Smooth muscle cell (in vitro differentiated cells): ENCODE data around the gene FGF19. TPM values are rescaled to one million over a fixed set of nuclear protein-coding genes. Genes with fewer than 3 reads are reported as not detected.

Experiments
- DNase-seq: peaks from one replicate; lab custom pipeline; 2025; ENCODE audit not compliant: unreplicated experiment; lab: John Stamatoyannopoulos, UW
- H2AFZ ChIP-seq: fragments of 200-600 bp; sonication (generic); 2 replicates; pipeline ENCODE4 v1.6.0; 2016; ENCODE audit warnings: antibody characterized with exemption, low read depth, mild to moderate bottlenecking
- H3F3A ChIP-seq: fragments of 200-600 bp; sonication (generic); 2 replicates; pipeline ENCODE4 v1.6.0; 2017; ENCODE audit warnings: antibody characterized with exemption, low read depth
- H3K27ac ChIP-seq: fragments of 200-600 bp; sonication (generic); 2 replicates; pipeline ENCODE4 v1.5.1; 2016; ENCODE audit warnings: low read depth, mild to moderate bottlenecking
- H3K27me3 ChIP-seq: fragments of 200-600 bp; sonication (generic); 2 replicates; pipeline ENCODE4 v1.6.1; 2016; ENCODE audit warnings: low read depth, mild to moderate bottlenecking
- H3K36me3 ChIP-seq: fragments of 200-600 bp; sonication (generic); 2 replicates; pipeline ENCODE4 v1.5.1; 2016; ENCODE audit warnings: low read depth
- H3K4me1 ChIP-seq: fragments of 200-600 bp; sonication (generic); 2 replicates; pipeline ENCODE4 v1.5.1; 2016; ENCODE audit warnings: low read depth
- H3K4me2 ChIP-seq: fragments of 200-600 bp; sonication (generic); 2 replicates; pipeline ENCODE4 v1.6.0; 2016; ENCODE audit warnings: mild to moderate bottlenecking
- H3K4me3 ChIP-seq: fragments of 200-600 bp; sonication (generic); 2 replicates; pipeline ENCODE4 v1.5.1; 2016; ENCODE audit warnings: mild to moderate bottlenecking
- H3K79me2 ChIP-seq: fragments of 200-600 bp; sonication (generic); 2 replicates; pipeline ENCODE4 v1.6.0; 2016; ENCODE audit warnings: low read depth, mild to moderate bottlenecking
- H3K9ac ChIP-seq: fragments of 200-600 bp; sonication (generic); 2 replicates; pipeline ENCODE4 v1.6.0; 2016; ENCODE audit warnings: low read depth
- H3K9me3 ChIP-seq: fragments of 200-600 bp; sonication (generic); replicated peaks from 2 replicates; pipeline ENCODE4 v1.5.1; 2016; ENCODE audit warnings: low read depth
- H4K20me1 ChIP-seq: fragments of 200-600 bp; sonication (generic); 2 replicates; pipeline ENCODE4 v1.6.0; 2016; ENCODE audit warnings: low read depth
- WGBS: methylation state at CpG from one replicate; pipeline ENCODE4 v1.1.7; 2016; ENCODE audit warnings: low lambda C conversion rate; 5-methylcytosine and 5-hydroxymethylcytosine counted together
- polyA plus RNA-seq: library from polyadenylated mRNA; unstranded; fragments of >200 nt; fragmentation: Nextera tagmentation; extraction: Ambion mirVana; gene quantifications from 2 replicates; pipeline ENCODE4 v1.2.1, GENCODE V29; 2016
- total RNA-seq: library from RNA; depleted of rRNA; stranded (reverse); fragments of >200 nt; gene quantifications from 2 replicates; pipeline ENCODE4 v1.2.3, GENCODE V29; 2014
- TF ChIP-seq, protein P1 (sequence below): fragments of 200-600 bp; sonication (generic); IDR thresholded peaks from 2 replicates; pipeline ENCODE4 v1.5.1; 2017; ENCODE audit warnings: borderline replicate concordance, mild to moderate bottlenecking, antibody characterized with exemption; ENCODE audit not compliant: insufficient read depth, poor library complexity, severe bottlenecking

FGF19 gene
- total and polyA plus RNA-seq, 2 experiments from 2014 or later, result not detected

DNA sequence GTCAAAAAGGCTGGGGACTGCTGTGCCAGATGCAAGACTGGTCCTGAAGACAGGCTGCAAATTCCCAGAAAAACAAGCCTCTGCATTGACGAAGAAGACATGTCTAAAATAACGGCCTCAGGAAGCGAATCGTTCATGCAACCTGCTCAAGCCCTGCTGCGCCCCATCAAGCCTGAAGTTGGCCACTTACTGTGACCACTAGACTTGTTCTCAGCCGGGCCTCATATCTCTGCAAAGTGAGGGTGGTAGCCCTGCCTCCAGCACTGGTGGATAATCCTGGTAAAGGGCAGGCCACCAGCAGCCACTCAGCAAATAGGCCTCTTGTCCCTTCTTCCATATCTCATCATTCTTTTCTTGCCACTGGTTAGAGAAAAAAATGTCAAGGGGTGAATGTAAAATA lies 40.5 kb downstream of the FGF19 start:
- Histone ChIP-seq H3K4me3 (no peak overlapping the region), H3K9ac (no peak overlapping the region), H2AFZ (no peak overlapping the region), H3K36me3 (no peaks in the 10 kb centered on the region), H3K4me1 (peaks cover 9% of the 10 kb centered on the region), H3K9me3 (no peaks in the 10 kb centered on the region), H3K4me2 (no peak overlapping the region), H3K27me3 (no peaks in the 10 kb centered on the region), H3F3A (no peaks in the 10 kb centered on the region), H3K27ac (no peak overlapping the region), H3K79me2 (no peaks in the 10 kb centered on the region), H4K20me1 (peaks cover 4% of the 10 kb centered on the region)
- TF ChIP-seq, protein P1, sequence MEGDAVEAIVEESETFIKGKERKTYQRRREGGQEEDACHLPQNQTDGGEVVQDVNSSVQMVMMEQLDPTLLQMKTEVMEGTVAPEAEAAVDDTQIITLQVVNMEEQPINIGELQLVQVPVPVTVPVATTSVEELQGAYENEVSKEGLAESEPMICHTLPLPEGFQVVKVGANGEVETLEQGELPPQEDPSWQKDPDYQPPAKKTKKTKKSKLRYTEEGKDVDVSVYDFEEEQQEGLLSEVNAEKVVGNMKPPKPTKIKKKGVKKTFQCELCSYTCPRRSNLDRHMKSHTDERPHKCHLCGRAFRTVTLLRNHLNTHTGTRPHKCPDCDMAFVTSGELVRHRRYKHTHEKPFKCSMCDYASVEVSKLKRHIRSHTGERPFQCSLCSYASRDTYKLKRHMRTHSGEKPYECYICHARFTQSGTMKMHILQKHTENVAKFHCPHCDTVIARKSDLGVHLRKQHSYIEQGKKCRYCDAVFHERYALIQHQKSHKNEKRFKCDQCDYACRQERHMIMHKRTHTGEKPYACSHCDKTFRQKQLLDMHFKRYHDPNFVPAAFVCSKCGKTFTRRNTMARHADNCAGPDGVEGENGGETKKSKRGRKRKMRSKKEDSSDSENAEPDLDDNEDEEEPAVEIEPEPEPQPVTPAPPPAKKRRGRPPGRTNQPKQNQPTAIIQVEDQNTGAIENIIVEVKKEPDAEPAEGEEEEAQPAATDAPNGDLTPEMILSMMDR, result no peak
- DNase-seq, result no peak
- 91% methylated on average over 6 of the region's 6 CpGs for WGBS

DNA sequence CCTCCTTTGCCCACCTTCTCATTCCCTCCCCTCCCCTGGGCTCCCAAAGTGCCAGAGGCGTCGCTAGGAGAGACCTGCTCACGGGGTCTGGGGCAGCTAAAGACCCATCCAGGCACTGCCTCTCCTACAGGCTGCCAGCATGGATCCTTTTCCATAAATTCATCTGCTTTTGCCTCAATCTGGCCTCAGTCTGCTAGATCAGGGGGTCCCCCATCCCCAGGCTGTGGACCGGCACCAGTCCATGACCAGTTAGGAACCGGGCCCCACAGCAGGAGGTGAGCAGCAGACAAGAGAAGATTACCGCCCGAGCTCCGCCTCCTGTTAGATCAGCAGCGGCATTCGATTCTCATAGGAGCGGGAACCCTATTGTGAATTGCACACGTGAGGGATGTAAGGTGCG lies 41.0 kb downstream of the FGF19 start:
- H3K27me3 ChIP-seq, result no peaks in the 10 kb centered on the region
- H3K4me2 ChIP-seq, result no peak overlapping the region
- no peaks in the 10 kb centered on the region for H3K36me3 ChIP-seq
- H3K79me2 ChIP-seq, result no peaks in the 10 kb centered on the region
- WGBS, result 93% methylated on average over 13 of the region's 13 CpGs
- no peak overlapping the region for H2AFZ ChIP-seq
- H3K9ac ChIP-seq, result no peak overlapping the region
- H3K27ac ChIP-seq, result no peak overlapping the region
- no peaks in the 10 kb centered on the region for H3K9me3 ChIP-seq
- TF ChIP-seq, protein P1, result no peak
- peaks cover 14% of the 10 kb centered on the region for H3K4me1 ChIP-seq
- no peak for DNase-seq
- H3K4me3 ChIP-seq, result no peak overlapping the region
- H3F3A ChIP-seq, result peaks cover 1% of the 10 kb centered on the region
- H4K20me1 ChIP-seq, result no peaks in the 10 kb centered on the region

DNA sequence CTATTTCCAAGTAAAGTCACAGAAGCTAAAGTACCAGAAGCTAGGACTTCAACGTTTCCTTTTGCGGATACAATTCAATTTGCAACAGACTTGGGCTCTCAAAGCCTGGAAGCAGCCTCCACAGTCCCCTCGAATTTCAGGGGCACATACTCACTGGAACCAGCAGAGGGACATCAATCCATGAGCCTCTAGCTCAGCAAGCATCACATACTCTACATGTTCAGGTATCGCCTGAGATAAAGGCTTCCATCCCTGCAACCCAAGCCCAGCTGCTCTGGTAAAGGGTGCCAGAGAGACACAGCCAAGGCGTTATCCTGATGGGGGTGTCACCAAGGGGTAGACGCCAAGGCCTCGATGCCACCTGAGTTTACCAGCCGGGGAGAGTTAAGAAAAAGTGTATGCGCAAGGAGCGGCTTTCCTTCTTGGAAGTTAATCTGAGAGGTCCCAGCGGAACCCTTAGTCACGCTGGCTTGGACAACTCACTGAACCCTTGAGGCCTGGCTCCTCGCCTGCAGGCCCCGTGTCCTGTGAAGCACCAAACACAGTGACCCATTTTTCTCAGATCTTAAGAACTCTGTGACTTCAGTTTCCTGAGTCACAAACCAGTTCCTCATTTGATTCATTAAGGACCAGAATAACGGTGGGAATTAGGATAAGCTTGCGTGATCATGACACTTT lies 41.7 kb downstream of the FGF19 start:
- TF ChIP-seq, protein P1, result peak; percentile 9
- no peaks in the 10 kb centered on the region for H3K79me2 ChIP-seq
- no peak overlapping the region for H3K27ac ChIP-seq
- no peak overlapping the region for H3K9ac ChIP-seq
- no peak for DNase-seq
- H4K20me1 ChIP-seq, result no peaks in the 10 kb centered on the region
- H3K9me3 ChIP-seq, result no peaks in the 10 kb centered on the region
- H3K27me3 ChIP-seq, result no peaks in the 10 kb centered on the region
- peaks cover 7% of the 10 kb centered on the region for H3F3A ChIP-seq
- WGBS, result 92% methylated on average over 16 of the region's 16 CpGs
- H3K36me3 ChIP-seq, result no peaks in the 10 kb centered on the region
- no peak overlapping the region for H3K4me3 ChIP-seq
- H3K4me1 ChIP-seq, result peaks cover 18% of the 10 kb centered on the region
- H2AFZ ChIP-seq, result no peak overlapping the region
- H3K4me2 ChIP-seq, result no peak overlapping the region

DNA sequence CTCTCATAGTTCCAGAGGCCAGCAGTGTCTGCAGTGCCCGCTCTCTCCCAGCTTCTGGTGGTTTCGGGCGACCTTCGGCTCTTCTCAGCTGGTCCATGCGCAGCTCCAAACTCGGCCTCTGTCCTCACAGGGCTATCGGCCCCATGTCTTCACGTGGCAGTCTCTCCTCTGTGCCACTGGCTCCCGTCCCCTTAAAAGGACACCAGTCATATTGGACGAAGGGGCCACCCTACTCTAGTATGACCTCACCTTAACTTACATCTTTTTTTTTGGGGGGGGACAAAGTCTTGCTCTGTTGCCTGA lies 42.5 kb downstream of the FGF19 start:
- no peaks in the 10 kb centered on the region for H3K27me3 ChIP-seq
- H3K79me2 ChIP-seq, result no peaks in the 10 kb centered on the region
- no peaks in the 10 kb centered on the region for H3K9me3 ChIP-seq
- H4K20me1 ChIP-seq, result no peaks in the 10 kb centered on the region
- no peak overlapping the region for H3K4me3 ChIP-seq
- H2AFZ ChIP-seq, result no peak overlapping the region
- TF ChIP-seq, protein P1, result no peak
- no peak overlapping the region for H3K27ac ChIP-seq
- peaks cover 7% of the 10 kb centered on the region for H3F3A ChIP-seq
- H3K4me1 ChIP-seq, result peaks cover 18% of the 10 kb centered on the region
- no peak overlapping the region for H3K4me2 ChIP-seq
- no peak for DNase-seq
- H3K9ac ChIP-seq, result no peak overlapping the region
- 95% methylated on average over 10 of the region's 10 CpGs for WGBS
- no peaks in the 10 kb centered on the region for H3K36me3 ChIP-seq
